ENCODE data around the gene ZCCHC10. TPM values are rescaled to one million over a fixed set of nuclear protein-coding genes. Genes with fewer than 3 reads are reported as not detected.
A peak's percentile ranks its signal among the peaks of the same experiment; 100 is the strongest.

ZCCHC10 gene
- total and polyA plus RNA-seq, 7 experiments from 2014 or later, result 16.0 to 47.5 (median 21.9) TPM

DNA sequence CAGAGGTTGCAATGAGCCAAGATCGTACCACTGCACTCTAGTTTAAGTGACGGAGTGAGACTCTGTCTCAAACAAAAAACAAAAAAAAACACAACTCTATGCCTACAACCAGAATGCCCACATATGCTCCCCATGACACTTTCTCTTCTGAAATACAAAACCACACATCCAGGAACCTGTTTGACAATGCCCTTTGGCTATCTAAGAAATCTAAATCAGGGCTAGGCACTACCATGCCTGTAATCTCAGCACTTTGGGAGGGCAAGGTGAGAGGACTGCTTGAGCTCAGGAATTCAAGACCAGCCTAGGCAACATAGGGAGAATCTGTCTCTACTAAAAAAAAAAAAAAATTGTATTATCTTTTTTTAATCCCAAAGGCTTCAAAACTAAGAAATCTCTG is 73.5 kb downstream of the ZCCHC10 start:
- ATAC-seq (no peak), DNase-seq (no peak)
- H3K27me3 Mint-ChIP-seq, result no peaks in the 10 kb centered on the region
- H3K9me3 Mint-ChIP-seq, result no peaks in the 10 kb centered on the region
- Histone ChIP-seq H3K9me3 (ENCODE audit: control insufficient read depth in 2 of 3, low read length in 3 of 3) (no peaks in the 10 kb centered on the region), H3K27me3 (ENCODE audit: control insufficient read depth in 2 of 2, insufficient read depth in 2 of 2, low read length in 2 of 2) (no peaks in the 10 kb centered on the region), H3K27ac (ENCODE audit: low read depth, low read length) (no peak overlapping the region), H3K36me3 (ENCODE audit: control insufficient read depth in 2 of 3, insufficient read depth in 3 of 3, low read length in 3 of 3) (peaks cover 0 to 11% (median 0%) of the 10 kb centered on the region in 3 experiments), H3K4me1 (ENCODE audit: control insufficient read depth in 2 of 2, insufficient read depth in 2 of 2, low read length in 2 of 2) (peaks cover 7 to 15% of the 10 kb centered on the region in 2 donors), H3K4me3 (ENCODE audit: low read length) (no peak overlapping the region)
- peak overlapping the region in 2 of 9 donors; percentile 17 to 82 for H3K27ac Mint-ChIP-seq
- ChIA-PET POLR2A (no interaction called here), CTCF (interaction anchor here (0.7 kb wide), 1 partner anchor 1072 kb away, joined by 3 read pairs; no protein-coding TSS in a partner anchor)
- H3K36me3 Mint-ChIP-seq, result peaks cover 4 to 42% (median 22%) of the 10 kb centered on the region in 5 donors
- intact Hi-C loops (cut with micrococcal nuclease), result no loop called here
- peaks cover 25 to 76% (median 58%) of the 10 kb centered on the region in 7 donors for H3K4me1 Mint-ChIP-seq
- H3K4me3 Mint-ChIP-seq, result peak overlapping the region in 2 of 10 donors; percentile 1 to 6

DNA sequence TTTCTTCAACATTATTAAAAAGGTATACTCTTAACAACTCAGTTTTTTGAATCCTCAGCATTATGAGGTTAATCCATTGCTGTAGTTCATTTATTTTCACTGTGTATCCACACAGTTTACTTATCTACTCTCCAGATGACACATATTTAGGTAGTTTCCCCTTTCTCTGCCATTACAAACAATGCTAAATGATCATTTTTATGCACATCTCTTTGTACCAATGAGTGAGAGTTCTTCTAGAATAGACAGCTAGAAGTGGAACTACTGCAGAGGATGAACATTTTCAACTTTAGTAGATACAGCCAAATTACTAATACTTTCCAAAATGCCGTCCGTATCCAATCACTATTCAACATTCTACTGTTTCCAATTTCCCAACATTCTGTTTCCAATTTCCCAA is 74.5 kb downstream of the ZCCHC10 start:
- Histone ChIP-seq H3K9me3 (ENCODE audit: control insufficient read depth in 2 of 3, low read length in 3 of 3) (no peaks in the 10 kb centered on the region), H3K4me1 (ENCODE audit: control insufficient read depth in 2 of 2, insufficient read depth in 2 of 2, low read length in 2 of 2) (peaks cover 7 to 13% of the 10 kb centered on the region in 2 donors), H3K27ac (ENCODE audit: low read depth, low read length) (no peak overlapping the region), H3K27me3 (ENCODE audit: control insufficient read depth in 2 of 2, insufficient read depth in 2 of 2, low read length in 2 of 2) (no peaks in the 10 kb centered on the region), H3K36me3 (ENCODE audit: control insufficient read depth in 2 of 3, insufficient read depth in 3 of 3, low read length in 3 of 3) (peaks cover 0 to 11% (median 0%) of the 10 kb centered on the region in 3 experiments), H3K4me3 (ENCODE audit: low read length) (no peak overlapping the region)
- Mint-ChIP-seq H3K4me3 (peak overlapping the region in 1 of 10 donors; percentile 6), H3K27ac (peak overlapping the region in 2 of 9 donors; percentile 2 to 17), H3K4me1 (peaks cover 30 to 77% (median 60%) of the 10 kb centered on the region in 7 donors), H3K27me3 (no peaks in the 10 kb centered on the region), H3K9me3 (no peaks in the 10 kb centered on the region), H3K36me3 (peaks cover 4 to 45% (median 25%) of the 10 kb centered on the region in 5 donors)
- ATAC-seq, result no peak
- ChIA-PET POLR2A (interaction anchor here (0.6 kb wide), 1 partner anchor 1019 kb away, joined by 3 read pairs; no protein-coding TSS in a partner anchor), CTCF (no interaction called here)
- no peak for DNase-seq
- intact Hi-C loops (cut with micrococcal nuclease), result no loop called here

DNA sequence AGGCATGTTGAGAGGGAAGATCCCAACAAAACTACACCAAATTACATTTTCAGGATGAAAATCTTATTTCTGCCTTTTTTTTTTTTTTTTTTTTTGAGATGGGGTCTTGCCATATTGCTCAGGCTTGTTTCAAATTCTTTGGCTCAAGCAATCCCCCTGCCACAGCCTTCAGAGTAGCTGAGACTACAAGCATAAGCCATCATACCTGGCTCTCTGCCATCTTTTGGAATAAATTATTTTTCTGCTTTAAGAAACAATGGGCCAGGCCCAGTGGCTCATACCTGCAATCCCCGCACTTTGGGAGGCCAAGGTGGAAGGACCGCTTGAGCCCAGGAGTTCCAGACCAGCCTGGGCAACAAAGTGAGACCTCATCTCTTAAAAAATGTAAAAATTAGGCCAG is 77.2 kb downstream of the ZCCHC10 start:
- no peak for DNase-seq
- Mint-ChIP-seq H3K4me3 (peak overlapping the region in 1 of 10 donors; percentile 25), H3K4me1 (peaks cover 31 to 79% (median 59%) of the 10 kb centered on the region in 7 donors), H3K36me3 (peaks cover 0 to 37% (median 23%) of the 10 kb centered on the region in 5 donors), H3K27ac (no peak overlapping the region), H3K27me3 (no peaks in the 10 kb centered on the region), H3K9me3 (no peaks in the 10 kb centered on the region)
- intact Hi-C loops (cut with micrococcal nuclease), result no loop called here
- peaks cover 0 to 3% (median 0%) of the 10 kb centered on the region in 3 experiments for H3K36me3 ChIP-seq (ENCODE audit: control insufficient read depth in 2 of 3, insufficient read depth in 3 of 3, low read length in 3 of 3)
- no peaks in the 10 kb centered on the region for H3K9me3 ChIP-seq (ENCODE audit: control insufficient read depth in 2 of 3, low read length in 3 of 3)
- ATAC-seq, result no peak
- H3K27ac ChIP-seq (ENCODE audit: low read depth, low read length), result no peak overlapping the region
- ChIA-PET CTCF (no interaction called here), POLR2A (no interaction called here)
- H3K27me3 ChIP-seq (ENCODE audit: control insufficient read depth in 2 of 2, insufficient read depth in 2 of 2, low read length in 2 of 2), result no peaks in the 10 kb centered on the region
- H3K4me3 ChIP-seq (ENCODE audit: low read length), result no peak overlapping the region
- peaks cover 3 to 11% of the 10 kb centered on the region in 2 donors for H3K4me1 ChIP-seq (ENCODE audit: control insufficient read depth in 2 of 2, insufficient read depth in 2 of 2, low read length in 2 of 2)

DNA sequence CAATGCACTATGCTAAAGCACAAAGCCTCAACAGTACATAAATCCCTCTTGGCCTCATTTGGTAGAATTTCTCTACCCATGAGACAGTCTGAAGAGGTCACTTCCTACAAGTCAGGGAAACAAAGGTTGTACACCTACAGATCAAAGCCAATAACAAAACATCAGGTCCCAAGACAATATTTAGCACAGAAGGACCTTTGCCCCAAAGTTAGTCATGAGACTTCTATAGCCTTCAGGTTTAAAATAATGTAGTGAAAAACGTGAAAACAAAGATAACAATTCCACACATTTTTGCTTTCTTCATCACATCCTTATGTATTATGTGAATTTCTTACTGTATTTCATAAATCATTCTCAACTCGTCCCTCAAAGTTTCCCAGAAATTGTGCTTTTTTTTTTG is 78.7 kb downstream of the ZCCHC10 start:
- H3K4me3 ChIP-seq (ENCODE audit: low read length), result no peak overlapping the region
- H3K27me3 Mint-ChIP-seq, result no peaks in the 10 kb centered on the region
- H3K4me1 ChIP-seq (ENCODE audit: control insufficient read depth in 2 of 2, insufficient read depth in 2 of 2, low read length in 2 of 2), result peaks cover 0 to 5% of the 10 kb centered on the region in 2 donors
- intact Hi-C loops (cut with micrococcal nuclease), result no loop called here
- POLR2A ChIA-PET, result no interaction called here
- H3K27me3 ChIP-seq (ENCODE audit: control insufficient read depth in 2 of 2, insufficient read depth in 2 of 2, low read length in 2 of 2), result no peaks in the 10 kb centered on the region
- peaks cover 0 to 10% (median 0%) of the 10 kb centered on the region in 3 experiments for H3K36me3 ChIP-seq (ENCODE audit: control insufficient read depth in 2 of 3, insufficient read depth in 3 of 3, low read length in 3 of 3)
- ATAC-seq (no peak), DNase-seq (no peak)
- no peaks in the 10 kb centered on the region for H3K9me3 ChIP-seq (ENCODE audit: control insufficient read depth in 2 of 3, low read length in 3 of 3)
- peak overlapping the region in 1 of 10 donors; percentile 25 for H3K4me3 Mint-ChIP-seq
- H3K27ac Mint-ChIP-seq, result peak overlapping the region in 3 of 9 donors; percentile 18 to 72 (median 54)
- H3K36me3 Mint-ChIP-seq, result peaks cover 0 to 36% (median 16%) of the 10 kb centered on the region in 5 donors
- CTCF ChIA-PET, result interaction anchor here (0.9 kb wide), 1 partner anchor 14 kb away, joined by 5 read pairs; no protein-coding TSS in a partner anchor
- H3K27ac ChIP-seq (ENCODE audit: low read depth, low read length), result no peak overlapping the region
- H3K9me3 Mint-ChIP-seq, result no peaks in the 10 kb centered on the region
- peaks cover 28 to 80% (median 59%) of the 10 kb centered on the region in 7 donors for H3K4me1 Mint-ChIP-seq

Other genes with a start within 250 kb of the ZCCHC10 start
- 10 to 100 TPM in 1 of 5 experiments, 1 to 10 TPM in 4; 2.7 to 42.1 (median 5.2) TPM for gene SEPTIN8, start 249.3 kb downstream of the ZCCHC10 start, total RNA-seq
- under 1 TPM; 0.64 to 0.84 TPM for gene SEPTIN8, start 249.3 kb downstream of the ZCCHC10 start, polyA plus RNA-seq
- under 1 TPM in 1 of 5 experiments, not detected in 4; 0.15 TPM for gene SOWAHA, start 213.2 kb downstream of the ZCCHC10 start, total RNA-seq
- gene SOWAHA, start 213.2 kb downstream of the ZCCHC10 start, polyA plus RNA-seq, result not detected
- 1 to 10 TPM in 3 of 5 experiments, under 1 TPM in 1, not detected in 1; 0.11 to 8.9 (median 3.7) TPM for gene SHROOM1, start 195.9 kb downstream of the ZCCHC10 start, total RNA-seq
- not detected for gene SHROOM1, start 195.9 kb downstream of the ZCCHC10 start, polyA plus RNA-seq
- gene GDF9, start 160.1 kb downstream of the ZCCHC10 start, total RNA-seq, result 1 to 10 TPM in 4 of 5 experiments, under 1 TPM in 1; 0.48 to 2.0 (median 1.6) TPM
- under 1 TPM; 0.43 to 0.53 TPM for gene GDF9, start 160.1 kb downstream of the ZCCHC10 start, polyA plus RNA-seq
- gene UQCRQ, start 159.9 kb downstream of the ZCCHC10 start, total RNA-seq, result 100 to 1,000 TPM; 101 to 338 (median 110) TPM
- 100 to 1,000 TPM; 556 to 584 TPM for gene UQCRQ, start 159.9 kb downstream of the ZCCHC10 start, polyA plus RNA-seq
- gene LEAP2, start 152.9 kb downstream of the ZCCHC10 start, total RNA-seq, result 1 to 10 TPM in 4 of 5 experiments, under 1 TPM in 1; 0.91 to 9.9 (median 4.5) TPM
- 1 to 10 TPM in 1 of 2 donors, under 1 TPM in 1; 0.70 to 2.0 TPM for gene LEAP2, start 152.9 kb downstream of the ZCCHC10 start, polyA plus RNA-seq
- 10 to 100 TPM; 39.7 to 82.3 (median 69.0) TPM for gene AFF4, start 62.9 kb downstream of the ZCCHC10 start, total RNA-seq
- gene AFF4, start 62.9 kb downstream of the ZCCHC10 start, polyA plus RNA-seq, result 10 to 100 TPM; 25.3 to 30.6 TPM
- 100 to 1,000 TPM in 1 of 5 experiments, 10 to 100 TPM in 4; 42.1 to 103 (median 50.0) TPM for gene HSPA4, start 25.5 kb upstream of the ZCCHC10 start, total RNA-seq
- 10 to 100 TPM; 37.7 to 38.5 TPM for gene HSPA4, start 25.5 kb upstream of the ZCCHC10 start, polyA plus RNA-seq